HCEC 1CT (cell line): Measurements from ENCODE around the gene DYNC2LI1.
A peak's percentile ranks its signal among the peaks of the same experiment; 100 is the strongest.

ENCODE experiments used
- DNase-seq: peaks from one replicate; pipeline ENCODE4 v3.0.0-alpha.2; 2017

The DYNC2LI1 gene

GRCh38 chr2:43764086-43764705, 9.6 kb upstream of the DYNC2LI1 start:
- DNase-seq, result no peak

GRCh38 chr2:43766006-43766405, 7.8 kb upstream of the DYNC2LI1 start:
- DNase-seq, result no peak

GRCh38 chr2:43774617-43775016, 778 bp downstream of the DYNC2LI1 start:
- no peak for DNase-seq

GRCh38 chr2:43776324-43776723, 2.5 kb downstream of the DYNC2LI1 start:
- DNase-seq, result no peak

GRCh38 chr2:43777306-43777926, 3.6 kb downstream of the DYNC2LI1 start:
- no peak for DNase-seq

GRCh38 chr2:43778233-43778632, 4.4 kb downstream of the DYNC2LI1 start:
- DNase-seq, result no peak

GRCh38 chr2:43787895-43788294, 14.1 kb downstream of the DYNC2LI1 start:
- DNase-seq, result no peak

- DNase-seq, result no peak
These were observed 14.8 kb downstream of the DYNC2LI1 start for GRCh38 chr2:43788646-43789045.

GRCh38 chr2:43790147-43790546, 16.3 kb downstream of the DYNC2LI1 start:
- no peak for DNase-seq

GRCh38 chr2:43791035-43791765, 17.4 kb downstream of the DYNC2LI1 start:
- DNase-seq, result no peak

GRCh38 chr2:43792653-43793052, 18.8 kb downstream of the DYNC2LI1 start:
- no peak for DNase-seq

- DNase-seq, result no peak
These were observed 21.1 kb downstream of the DYNC2LI1 start for GRCh38 chr2:43794956-43795355.

- DNase-seq, result no peak
These were observed 22.4 kb downstream of the DYNC2LI1 start for GRCh38 chr2:43796206-43796605.

GRCh38 chr2:43798300-43798699, 24.5 kb downstream of the DYNC2LI1 start:
- DNase-seq, result no peak

GRCh38 chr2:43800894-43801293, 27.1 kb downstream of the DYNC2LI1 start:
- no peak for DNase-seq

GRCh38 chr2:43802135-43802534, 28.3 kb downstream of the DYNC2LI1 start:
- DNase-seq, result no peak

- DNase-seq, result no peak
These were observed 29.3 kb downstream of the DYNC2LI1 start for GRCh38 chr2:43803113-43803512.

- no peak for DNase-seq
These were observed 32.8 kb downstream of the DYNC2LI1 start for GRCh38 chr2:43806719-43807031.

- DNase-seq, result no peak
These were observed 36.6 kb downstream of the DYNC2LI1 start for GRCh38 chr2:43810452-43810851.

GRCh38 chr2:43810888-43811287, 37.0 kb downstream of the DYNC2LI1 start:
- DNase-seq, result no peak

GRCh38 chr2:43812006-43812405, 38.2 kb downstream of the DYNC2LI1 start:
- DNase-seq, result no peak

GRCh38 chr2:43812947-43813346, 39.1 kb downstream of the DYNC2LI1 start:
- DNase-seq, result no peak

GRCh38 chr2:43814711-43815110, 40.9 kb downstream of the DYNC2LI1 start:
- DNase-seq, result no peak

GRCh38 chr2:43818761-43819160, 44.9 kb downstream of the DYNC2LI1 start:
- DNase-seq, result peak; percentile 21
